Stimulated activated CD8-positive, alpha-beta memory T cell treated with anti-CD3 and anti-CD28 coated beads, Interleukin-4, amount 100 ng/mL, for 1 hour (primary cell): ENCODE data around the gene ARVCF.

ENCODE experiments used
- DNase-seq, 2 donors: peaks; one replicate each; pipeline ENCODE4 v3.0.0-alpha.2; 2020; ENCODE audit warnings: low read depth in 2 of 2, low spot score in 1 of 2

Gene ARVCF

GRCh38 chr22:20032407-20032991 is 15.9 kb upstream of the ARVCF start:
- DNase-seq, result no peak

- DNase-seq, result no peak
Observed at GRCh38 chr22:20031732-20032406, 15.2 kb upstream of the ARVCF start.

- DNase-seq, result no peak
Observed at GRCh38 chr22:20029550-20030225, 13.1 kb upstream of the ARVCF start.

- DNase-seq, result no peak
Observed at GRCh38 chr22:20028855-20029549, 12.4 kb upstream of the ARVCF start.

GRCh38 chr22:20027966-20028854 is 11.6 kb upstream of the ARVCF start:
- DNase-seq, result no peak

- DNase-seq, result no peak
Observed at GRCh38 chr22:20026996-20027601, 10.5 kb upstream of the ARVCF start.

- DNase-seq, result no peak
Observed at GRCh38 chr22:20026204-20026908, 9.7 kb upstream of the ARVCF start.

GRCh38 chr22:20025401-20026203 is 9.0 kb upstream of the ARVCF start:
- DNase-seq, result no peak

GRCh38 chr22:20024650-20025397 is 8.2 kb upstream of the ARVCF start:
- no peak for DNase-seq

- DNase-seq, result no peak
Observed at GRCh38 chr22:20024225-20024624, 7.6 kb upstream of the ARVCF start.

GRCh38 chr22:20022978-20023613 is 6.5 kb upstream of the ARVCF start:
- DNase-seq, result no peak

GRCh38 chr22:20022231-20022977 is 5.8 kb upstream of the ARVCF start:
- DNase-seq, result no peak

GRCh38 chr22:20021196-20022181 is 4.9 kb upstream of the ARVCF start:
- no peak for DNase-seq

GRCh38 chr22:20020533-20021195 is 4.0 kb upstream of the ARVCF start, which contains the start of gene TANGO2:
Gene TANGO2 (plus strand): TSS chr22:20021110. CDS start chr22:20036799, 15,689 bp downstream.
- peak; percentile 73 to 82 for DNase-seq
